CD14-positive monocyte (primary cell): ENCODE measurements around the gene LCE7A. TPM values are rescaled to one million over a fixed set of nuclear protein-coding genes. Genes with fewer than 3 reads are reported as not detected.

Experiments used
- DNase-seq, 3 donors: peaks; one replicate each; pipeline ENCODE4 v3.0.0-alpha.2; 2011 to 2022
- H2AFZ ChIP-seq: 2 replicates; pipeline ENCODE4 v1.6.0; 2012; ENCODE audit warnings: mild to moderate bottlenecking, low read depth, low read length, inconsistent platforms; ENCODE audit not compliant: insufficient read depth, poor library complexity, severe bottlenecking
- H3K27ac ChIP-seq, 2 donors: 1 replicate in 1 of 2; 2 replicates in 1 of 2; pipeline ENCODE4 v1.5.1; 2012 to 2013; ENCODE audit warnings: low read length in 2 of 2, control low read depth in 1 of 2, inconsistent platforms in 1 of 2, low read depth in 1 of 2, mild to moderate bottlenecking in 1 of 2
- H3K27me3 ChIP-seq, 2 donors: one replicate each; pipeline versions ENCODE4 v1.6.0 to v1.6.1; 2011 to 2013; ENCODE audit warnings: low read length in 2 of 2; ENCODE audit not compliant: control insufficient read depth in 2 of 2, insufficient read depth in 2 of 2
- H3K36me3 ChIP-seq, 2 donors: replicated peaks in 1 of 2; 1 replicate in 1 of 2; 2 replicates in 1 of 2; pipeline versions ENCODE4 v1.5.1 to v1.6.1; 2012 to 2013; ENCODE audit warnings: low read length in 2 of 2, control low read depth in 1 of 2, inconsistent platforms in 1 of 2, mild to moderate bottlenecking in 1 of 2; ENCODE audit not compliant: insufficient read depth in 2 of 2, control insufficient read depth in 1 of 2
- H3K4me1 ChIP-seq, 2 donors: 1 replicate in 1 of 2; 2 replicates in 1 of 2; pipeline versions ENCODE4 v1.5.1 to v1.6.1; 2012 to 2013; ENCODE audit warnings: low read length in 2 of 2, control low read depth in 1 of 2, inconsistent platforms in 1 of 2, mild to moderate bottlenecking in 1 of 2, moderate library complexity in 1 of 2; ENCODE audit not compliant: insufficient read depth in 2 of 2, control insufficient read depth in 1 of 2
- H3K4me2 ChIP-seq: replicated peaks from 2 replicates; pipeline ENCODE3; 2012; ENCODE audit warnings: low read length, moderate library complexity, mild to moderate bottlenecking; ENCODE audit not compliant: poor library complexity, severe bottlenecking; ENCODE audit errors: extremely low read depth
- H3K4me3 ChIP-seq, 3 experiments: fragments of 200-600 bp in 1 of 3; sonication (generic) in 1 of 3; replicated peaks in 1 of 3; 1 replicate in 2 of 3; 2 replicates in 1 of 3; pipeline ENCODE4 v1.5.1; 2011 to 2013; ENCODE audit warnings: low read length in 3 of 3, mild to moderate bottlenecking in 3 of 3, control low read depth in 2 of 3, low read depth in 2 of 3, inconsistent platforms in 1 of 3, moderate library complexity in 1 of 3
- H3K79me2 ChIP-seq: 2 replicates; pipeline ENCODE4 v1.6.0; 2012; ENCODE audit warnings: mild to moderate bottlenecking, control low read depth, inconsistent platforms, low read length, moderate library complexity; ENCODE audit not compliant: insufficient read depth
- H3K9ac ChIP-seq: 2 replicates; pipeline ENCODE4 v1.6.0; 2017; ENCODE audit warnings: low read length, mild to moderate bottlenecking; ENCODE audit not compliant: insufficient read depth, poor library complexity, severe bottlenecking
- H3K9me3 ChIP-seq, 2 donors: replicated peaks in 1 of 2; 1 replicate in 1 of 2; 2 replicates in 1 of 2; pipeline versions ENCODE4 v1.5.1 to v1.6.1; 2012 to 2013; ENCODE audit warnings: low read length in 2 of 2, control low read depth in 1 of 2; ENCODE audit not compliant: control insufficient read depth in 1 of 2, insufficient read depth in 1 of 2
- H4K20me1 ChIP-seq: 2 replicates; pipeline ENCODE4 v1.6.0; 2012; ENCODE audit warnings: mild to moderate bottlenecking, low read length, control low read depth, moderate library complexity; ENCODE audit not compliant: insufficient read depth
- H3K27ac Mint-ChIP-seq, 7 donors: one replicate each; pipeline ENCODE4 v1.8.0; 2020; ENCODE audit warnings: mild to moderate bottlenecking in 7 of 7, mixed read lengths in 7 of 7, moderate library complexity in 6 of 7, inconsistent platforms in 2 of 7
- H3K27me3 Mint-ChIP-seq, 3 donors: one replicate each; pipeline ENCODE4 v1.8.0; 2021 to 2022; ENCODE audit warnings: low read depth in 3 of 3, mild to moderate bottlenecking in 3 of 3, mixed read lengths in 3 of 3, moderate library complexity in 3 of 3, inconsistent platforms in 1 of 3
- H3K36me3 Mint-ChIP-seq, 2 donors: one replicate each; pipeline ENCODE4 v1.8.0; 2020; ENCODE audit warnings: mixed read lengths in 2 of 2, inconsistent platforms in 1 of 2, mild to moderate bottlenecking in 1 of 2
- H3K4me1 Mint-ChIP-seq: one replicate; pipeline ENCODE4 v1.8.0; 2020; ENCODE audit warnings: mild to moderate bottlenecking, mixed read lengths
- H3K4me3 Mint-ChIP-seq, 2 donors: one replicate each; pipeline ENCODE4 v1.8.0; 2020; ENCODE audit warnings: mild to moderate bottlenecking in 2 of 2, mixed read lengths in 2 of 2, moderate library complexity in 1 of 2
- H3K9me3 Mint-ChIP-seq, 7 donors: one replicate each; pipeline ENCODE4 v1.8.0; 2020 to 2022; ENCODE audit warnings: mixed read lengths in 7 of 7, mild to moderate bottlenecking in 6 of 7, moderate library complexity in 6 of 7, inconsistent platforms in 2 of 7
- WGBS: methylation state at CpG from one replicate; pipeline ENCODE4 v1.1.5; 2013; ENCODE audit warnings: missing lambda C conversion rate; ENCODE audit not compliant: insufficient coverage; 5-methylcytosine and 5-hydroxymethylcytosine counted together
- intact Hi-C, 2 donors: fragments of 100-400 bp; cut with micrococcal nuclease; formaldehyde crosslinking; loops; one replicate each; pipeline versions ENCODE4 v1.15.0 to v1.15.1; 2023
- polyA plus RNA-seq, 3 donors: library from polyadenylated mRNA; depleted of rRNA in 1 of 3; unstranded in 2 of 3; stranded (reverse) in 1 of 3; fragments of 300-500 nt in 2 of 3; fragments of >200 nt in 1 of 3; fragmentation: Illumina TruSeq in 2 of 3; gene quantifications; 1 replicate in 2 of 3; 2 replicates in 1 of 3; pipeline ENCODE4 v1.2.3, GENCODE V29; 2012 to 2021
- TF ChIP-seq, protein P1 (sequence below): fragments of 200-600 bp; IDR thresholded peaks from one replicate; pipeline ENCODE4 v1.8.0; 2022; ENCODE audit warnings: antibody characterized with exemption, mild to moderate bottlenecking

The LCE7A gene
- polyA plus RNA-seq, 3 donors = not detected

DNA sequence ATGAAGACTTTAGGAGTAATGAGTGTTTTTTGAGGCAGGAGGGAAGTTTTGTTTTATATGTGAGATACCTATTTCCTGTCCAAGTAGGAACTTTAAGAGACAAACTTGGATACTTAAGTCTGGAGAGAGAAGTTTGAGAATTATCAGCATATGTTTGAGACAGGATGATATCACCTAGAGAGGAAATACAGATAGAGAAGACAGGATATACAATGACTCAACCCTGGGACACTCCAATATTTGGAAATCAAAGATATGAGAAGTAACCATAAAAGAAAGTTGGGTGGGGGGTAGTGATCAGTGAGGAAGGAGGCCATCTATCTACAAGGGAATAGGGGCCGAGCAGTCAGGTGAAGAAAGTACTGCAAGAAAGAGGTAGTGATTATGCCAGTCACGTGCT, 6.5 kb downstream of the LCE7A start:
- H3K4me2 ChIP-seq = no peak overlapping the region
- peaks cover 0 to 2% of the 10 kb centered on the region in 2 donors for H3K27me3 ChIP-seq
- no peak for DNase-seq
- no peak overlapping the region for H2AFZ ChIP-seq
- H3K9ac ChIP-seq = no peak overlapping the region
- H3K79me2 ChIP-seq = no peaks in the 10 kb centered on the region
- H3K9me3 ChIP-seq = no peaks in the 10 kb centered on the region
- Mint-ChIP-seq H3K9me3 (no peaks in the 10 kb centered on the region), H3K36me3 (no peaks in the 10 kb centered on the region), H3K27ac (no peak overlapping the region), H3K4me3 (no peak overlapping the region), H3K27me3 (peaks cover 0 to 2% (median 0%) of the 10 kb centered on the region in 3 donors), H3K4me1 (no peaks in the 10 kb centered on the region)
- no peaks in the 10 kb centered on the region for H4K20me1 ChIP-seq
- no peak overlapping the region for H3K4me3 ChIP-seq
- H3K36me3 ChIP-seq = no peaks in the 10 kb centered on the region
- 100% methylated on average over 1 of the region's 2 CpGs for WGBS
- intact Hi-C loops = no loop called here
- no peaks in the 10 kb centered on the region for H3K4me1 ChIP-seq
- H3K27ac ChIP-seq = no peak overlapping the region
- TF ChIP-seq, protein P1, sequence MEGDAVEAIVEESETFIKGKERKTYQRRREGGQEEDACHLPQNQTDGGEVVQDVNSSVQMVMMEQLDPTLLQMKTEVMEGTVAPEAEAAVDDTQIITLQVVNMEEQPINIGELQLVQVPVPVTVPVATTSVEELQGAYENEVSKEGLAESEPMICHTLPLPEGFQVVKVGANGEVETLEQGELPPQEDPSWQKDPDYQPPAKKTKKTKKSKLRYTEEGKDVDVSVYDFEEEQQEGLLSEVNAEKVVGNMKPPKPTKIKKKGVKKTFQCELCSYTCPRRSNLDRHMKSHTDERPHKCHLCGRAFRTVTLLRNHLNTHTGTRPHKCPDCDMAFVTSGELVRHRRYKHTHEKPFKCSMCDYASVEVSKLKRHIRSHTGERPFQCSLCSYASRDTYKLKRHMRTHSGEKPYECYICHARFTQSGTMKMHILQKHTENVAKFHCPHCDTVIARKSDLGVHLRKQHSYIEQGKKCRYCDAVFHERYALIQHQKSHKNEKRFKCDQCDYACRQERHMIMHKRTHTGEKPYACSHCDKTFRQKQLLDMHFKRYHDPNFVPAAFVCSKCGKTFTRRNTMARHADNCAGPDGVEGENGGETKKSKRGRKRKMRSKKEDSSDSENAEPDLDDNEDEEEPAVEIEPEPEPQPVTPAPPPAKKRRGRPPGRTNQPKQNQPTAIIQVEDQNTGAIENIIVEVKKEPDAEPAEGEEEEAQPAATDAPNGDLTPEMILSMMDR = no peak

DNA sequence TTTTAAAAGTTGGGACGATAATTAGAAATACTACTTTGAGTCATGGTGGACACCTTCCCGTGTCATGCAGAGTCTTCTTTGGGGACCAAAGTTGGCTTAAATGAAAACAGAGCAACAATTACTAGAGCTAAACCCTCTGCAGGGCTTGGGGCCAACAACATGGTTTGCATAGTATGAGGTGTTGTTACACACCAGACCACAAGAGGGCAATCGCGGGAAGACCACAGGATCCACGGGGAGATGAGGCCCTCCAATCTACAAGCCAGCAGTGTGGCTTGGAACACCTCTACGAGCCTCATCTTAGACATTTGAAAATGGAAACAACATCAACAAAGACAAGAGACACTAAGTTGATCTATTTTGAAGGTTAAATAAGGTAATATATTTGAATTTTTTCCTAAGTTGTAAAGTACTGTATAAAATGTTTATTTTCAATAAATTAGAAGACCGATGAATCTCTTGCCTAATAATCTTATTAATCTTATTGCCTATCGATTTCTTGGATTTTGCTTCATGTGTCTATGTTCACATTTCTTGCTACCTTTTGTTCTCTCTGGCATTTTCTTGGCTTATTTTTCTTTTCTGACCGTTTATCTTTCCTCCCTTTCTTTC, 10.1 kb downstream of the LCE7A start:
- Histone ChIP-seq H3K4me2 (no peak overlapping the region), H3K4me3 (no peak overlapping the region), H3K4me1 (no peaks in the 10 kb centered on the region), H3K27me3 (no peaks in the 10 kb centered on the region), H3K36me3 (no peaks in the 10 kb centered on the region), H3K79me2 (no peaks in the 10 kb centered on the region), H4K20me1 (no peaks in the 10 kb centered on the region), H2AFZ (no peak overlapping the region), H3K9me3 (no peaks in the 10 kb centered on the region), H3K27ac (no peak overlapping the region), H3K9ac (no peak overlapping the region)
- H3K27ac Mint-ChIP-seq = no peak overlapping the region
- peaks cover 1 to 5% (median 2%) of the 10 kb centered on the region in 3 donors for H3K27me3 Mint-ChIP-seq
- H3K9me3 Mint-ChIP-seq = no peaks in the 10 kb centered on the region
- DNase-seq = peak; percentile 14 to 42 (median 41)
- no peak overlapping the region for H3K4me3 Mint-ChIP-seq
- intact Hi-C loops = no loop called here
- TF ChIP-seq, protein P1 = peak; percentile 86
- WGBS = 100% methylated on average over 2 of the region's 9 CpGs
- H3K36me3 Mint-ChIP-seq = no peaks in the 10 kb centered on the region
- no peaks in the 10 kb centered on the region for H3K4me1 Mint-ChIP-seq
